K562 (cell line): ENCODE data around the gene MECP2. TPM values are rescaled to one million over a fixed set of nuclear protein-coding genes. Genes with fewer than 3 reads are reported as not detected.

Experiments used
- ATAC-seq: fragments of 200-7000 bp; cut with Tn5 transposase; 3 replicates; pipeline ENCODE4 v1.9.1; 2020; ENCODE audit warnings: moderate library complexity
- BruUV-seq: library from RNA; stranded (reverse); fragments of 400-500 nt; replicated peaks from 2 replicates; lab custom pipeline; 2021; lab: Mats Ljungman, UMichigan
- CTCF ChIA-PET: fragments of 300-600 bp; formaldehyde crosslinking; extraction: SDS; loops from one replicate; lab custom pipeline; 2021; ENCODE audit warnings: low intra/inter-chr PET ratio; lab: Yijun Ruan, JAX
- POLR2A ChIA-PET: fragments of 300-600, 350-650 bp; sonication (Branson Sonifier 250); formaldehyde crosslinking; extraction: SDS; loops from one replicate; lab custom pipeline; 2021; ENCODE audit warnings: antibody characterized with exemption, inconsistent platforms; lab: Yijun Ruan, JAX
- DNase-seq, 4 experiments: peaks; one replicate each; pipeline versions ENCODE4 v3.0.0 to v3.0.0-alpha.2; 2011 to 2018; ENCODE audit warnings: low spot score in 3 of 4, mixed read lengths in 3 of 4; ENCODE audit errors: extremely low read depth in 1 of 4
- FAIRE-seq: peaks from 2 replicates; lab custom pipeline; 2011; peaks lifted over from hg19 to GRCh38; lab: Jason Lieb, UNC
- H2AFZ ChIP-seq: 2 replicates; pipeline ENCODE4 v1.6.0; 2011; ENCODE audit warnings: low read depth, low read length, control low read depth, inconsistent platforms
- H3K27ac ChIP-seq: fragments of 200-600 bp; 3 replicates; pipeline ENCODE4 v1.8.0; 2011; ENCODE audit warnings: low read depth, mild to moderate bottlenecking, control low read depth, inconsistent platforms, low read length, moderate library complexity, mixed read lengths; ENCODE audit errors: extremely low read depth
- H3K27me3 ChIP-seq, 2 experiments: fragments of 300-600 bp in 1 of 2; 2 replicates in 1 of 2; 3 replicates in 1 of 2; pipeline versions ENCODE4 v1.6.0 to v1.8.0; 2011; ENCODE audit warnings: inconsistent platforms in 2 of 2, low read length in 2 of 2, mild to moderate bottlenecking in 1 of 2, mixed read lengths in 1 of 2, moderate library complexity in 1 of 2; ENCODE audit not compliant: control insufficient read depth in 2 of 2, insufficient read depth in 2 of 2
- H3K36me3 ChIP-seq: fragments of 300-600 bp; 3 replicates; pipeline ENCODE4 v1.8.0; 2011; ENCODE audit warnings: mild to moderate bottlenecking, low read length, inconsistent platforms; ENCODE audit not compliant: control insufficient read depth, insufficient read depth
- H3K4me1 ChIP-seq, 2 experiments: fragments of 200-600 bp in 1 of 2; replicated peaks in 1 of 2; 2 replicates in 1 of 2; 3 replicates in 1 of 2; pipeline versions ENCODE4 v1.5.1 to v1.8.0; 2011; ENCODE audit warnings: inconsistent platforms in 2 of 2, low read length in 2 of 2, mild to moderate bottlenecking in 1 of 2, mixed read lengths in 1 of 2, moderate library complexity in 1 of 2; ENCODE audit not compliant: control insufficient read depth in 2 of 2, insufficient read depth in 2 of 2
- H3K4me2 ChIP-seq: 2 replicates; pipeline ENCODE4 v1.6.1; 2011; ENCODE audit warnings: low read length, control low read depth, inconsistent platforms, mixed read lengths; ENCODE audit not compliant: insufficient read depth
- H3K4me3 ChIP-seq: fragments of 200-600 bp; sonication (generic), shearing (Covaris generic); 2 replicates; pipeline ENCODE4 v1.5.1; 2016; ENCODE audit warnings: control low read depth, inconsistent platforms
- H3K79me2 ChIP-seq: fragments of 200-600 bp; 3 replicates; pipeline ENCODE4 v1.8.0; 2011; ENCODE audit warnings: low read length, inconsistent platforms; ENCODE audit not compliant: control insufficient read depth, insufficient read depth
- H3K9ac ChIP-seq, 2 experiments: 2 replicates each; pipeline versions ENCODE4 v1.6.0 to v1.6.1; 2011; ENCODE audit warnings: low read depth in 2 of 2, low read length in 2 of 2, control low read depth in 1 of 2, inconsistent platforms in 1 of 2, mild to moderate bottlenecking in 1 of 2, mixed read lengths in 1 of 2; ENCODE audit not compliant: insufficient read depth in 1 of 2
- H3K9me1 ChIP-seq: one replicate; pipeline ENCODE4 v1.6.0; 2011; ENCODE audit warnings: inconsistent platforms, mild to moderate bottlenecking, low read length, moderate library complexity; ENCODE audit not compliant: control insufficient read depth, insufficient read depth
- H3K9me3 ChIP-seq: replicated peaks from 2 replicates; pipeline ENCODE4 v1.5.1; 2011; ENCODE audit warnings: low read depth, low read length, inconsistent platforms; ENCODE audit not compliant: control insufficient read depth, insufficient read depth
- H4K20me1 ChIP-seq: replicated peaks from 2 replicates; pipeline ENCODE4 v1.6.1; 2011; ENCODE audit warnings: low read length, inconsistent platforms, mixed read lengths; ENCODE audit not compliant: control insufficient read depth, insufficient read depth
- BCL6 ChIP-seq: fragments of 250-450 bp; sonication (Bioruptor Pico); IDR thresholded peaks from 2 replicates; pipeline ENCODE4 v1.4.0; 2020
- BCOR ChIP-seq: fragments of 450-650 bp; IDR thresholded peaks from 2 replicates; pipeline ENCODE4 v1.6.1; 2016
- CLOCK ChIP-seq: fragments of 250-450 bp; sonication (Bioruptor Pico); IDR thresholded peaks from 2 replicates; pipeline ENCODE4 v1.4.0; 2020; ENCODE audit warnings: mild to moderate bottlenecking, moderate library complexity, borderline replicate concordance
- ELF2 ChIP-seq: fragments of 250-450 bp; sonication (Bioruptor Pico); IDR thresholded peaks from 2 replicates; pipeline ENCODE4 v1.5.0; 2021; ENCODE audit warnings: mild to moderate bottlenecking
- HNRNPK ChIP-seq: fragments of 200-400 bp; formaldehyde crosslinking; IDR thresholded peaks from one replicate; pipeline ENCODE4 v1.6.1; 2018; ENCODE audit warnings: mild to moderate bottlenecking, low read depth, low read length; ENCODE audit not compliant: poor library complexity, severe bottlenecking
- MYC ChIP-seq, 2 experiments: fragments of 250-450 bp in 1 of 2; sonication (Bioruptor Pico) in 1 of 2; IDR thresholded peaks; 2 replicates each; pipeline versions ENCODE4 v1.5.1 to v1.6.1; 2012 to 2021; ENCODE audit warnings: low read depth in 2 of 2, borderline replicate concordance in 1 of 2, improper control_type of control experiment in 1 of 2, low read length in 1 of 2, mild to moderate bottlenecking in 1 of 2, moderate library complexity in 1 of 2
- SFPQ ChIP-seq: fragments of 200-400 bp; formaldehyde crosslinking; IDR thresholded peaks from 2 replicates; pipeline ENCODE4 v1.6.1; 2017; ENCODE audit warnings: mild to moderate bottlenecking, low read depth, low read length, moderate library complexity
- SRSF3 ChIP-seq: fragments of 200-400 bp; formaldehyde crosslinking; IDR thresholded peaks from 2 replicates; pipeline ENCODE4 v1.6.1; 2016; ENCODE audit warnings: mild to moderate bottlenecking, low read length, moderate library complexity; ENCODE audit not compliant: insufficient read depth
- STAT5B ChIP-seq: fragments of 250-450 bp; sonication (Bioruptor Pico); IDR thresholded peaks from 2 replicates; pipeline ENCODE4 v1.8.0; 2021; ENCODE audit warnings: mild to moderate bottlenecking, inconsistent platforms
- TAF7 ChIP-seq: fragments of 450-650 bp; IDR thresholded peaks from 2 replicates; pipeline ENCODE4 v1.6.1; 2016; ENCODE audit warnings: missing genetic modification characterization, missing compliant biosample characterization
- ZFP1 ChIP-seq: fragments of 450-650 bp; formaldehyde crosslinking; IDR thresholded peaks from 2 replicates; pipeline ENCODE4 v1.4.0; 2020; ENCODE audit warnings: mild to moderate bottlenecking, mixed read lengths
- ZNF354B ChIP-seq: fragments of 250-450 bp; sonication (Bioruptor Pico); IDR thresholded peaks from 2 replicates; pipeline ENCODE4 v1.4.0; 2020
- WGBS: fragments of 100-300 bp; shearing (Covaris generic); methylation state at CpG from one replicate; pipeline ENCODE4 v1.1.6; 2016; ENCODE audit warnings: low coverage, mixed read lengths; ENCODE audit not compliant: insufficient coverage; ENCODE audit errors: missing lambda C conversion rate; 5-methylcytosine and 5-hydroxymethylcytosine counted together
- in situ Hi-C: fragments of 300-500 bp; cut with MboI; formaldehyde crosslinking; loops from 4 replicates; pipeline ENCODE4 v1.15.0; 2018; ENCODE audit warnings: inconsistent platforms, mixed read lengths
- intact Hi-C: fragments of 100-400 bp; cut with micrococcal nuclease; formaldehyde crosslinking; loops from 2 replicates; pipeline ENCODE4 v1.14.2; 2022
- polyA plus RNA-seq, 8 experiments: library from polyadenylated mRNA; depleted of rRNA in 4 of 8; stranded (reverse) in 5 of 8; unstranded in 3 of 8; fragments of >200 nt; fragmentation: Nextera tagmentation in 2 of 8; fragmentation: Illumina TruSeq in 1 of 8; extraction: Ambion mirVana in 2 of 8; extraction: Trizol in 1 of 8; gene quantifications; 2 replicates each; pipeline versions ENCODE4 v1.2.1 to v1.2.3, GENCODE V29; 2011 to 2014; ENCODE audit warnings: inconsistent platforms in 1 of 8, missing spikeins in 1 of 8
- total RNA-seq, 7 experiments: library from RNA; depleted of rRNA in 6 of 7; stranded (reverse); fragments of >200 nt in 6 of 7; fragmentation: Illumina TruSeq in 2 of 7; extraction: Trizol in 2 of 7; gene quantifications; 2 replicates each; pipeline versions ENCODE4 v1.2.1 to v1.2.3, GENCODE V29; 2011 to 2021; ENCODE audit warnings: low replicate concordance in 1 of 7
- TF ChIP-seq, protein P1 (sequence below): conservative IDR thresholded peaks from 2 replicates; pipeline ENCODE4 v1.6.1; 2011; ENCODE audit warnings: low read depth, mild to moderate bottlenecking, low read length; ENCODE audit not compliant: control insufficient read depth
- TF ChIP-seq, protein P2 (sequence below): sonication (generic); formaldehyde crosslinking; IDR thresholded peaks from 2 replicates; pipeline ENCODE4 v1.9.0; 2022; ENCODE audit warnings: mild to moderate bottlenecking, missing genetic modification reagents
- TF ChIP-seq, protein P3 (sequence below): fragments of 250-450 bp; sonication (Bioruptor Pico); IDR thresholded peaks from 2 replicates; pipeline ENCODE4 v1.5.0; 2021

Gene MECP2
- total and polyA plus RNA-seq, 9 of the 15 experiments (the other 6 are each of a cell fraction or from before 2014, with no cell fraction given): 2.1 to 50.9 (median 30.5) TPM

DNA sequence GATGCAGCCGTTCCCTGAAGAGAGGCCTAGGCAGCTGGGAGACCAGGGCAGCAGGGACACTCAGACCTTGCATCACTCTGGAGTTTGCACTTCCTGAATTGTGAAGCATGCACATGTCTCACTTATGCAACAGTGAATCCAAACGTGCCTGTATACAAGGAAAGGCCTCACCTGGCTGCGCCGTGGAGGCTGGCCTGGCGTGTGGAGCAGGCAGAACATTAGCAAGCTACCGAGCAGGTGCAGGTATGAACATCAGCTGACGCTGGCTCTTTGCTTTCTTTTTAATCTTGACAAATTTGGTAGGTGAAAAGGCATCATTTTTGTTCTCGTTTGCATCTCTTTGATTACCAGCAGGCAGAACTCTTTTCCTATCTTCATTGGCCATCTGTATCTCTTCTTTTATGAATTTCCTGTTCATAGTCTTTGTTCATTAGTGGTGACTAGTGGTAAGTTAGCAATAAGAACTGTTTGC, 40.7 kb downstream of the MECP2 start:
- Histone ChIP-seq H3K4me1 (peaks cover 0 to under 1% of the 10 kb centered on the region in 2 experiments; a peak in 2 of 5 replicates), H2AFZ (no peak overlapping the region), H3K9me1 (no peaks in the 10 kb centered on the region), H3K9ac (no peak overlapping the region), H3K36me3 (peaks cover 58% of the 10 kb centered on the region), H4K20me1 (peaks cover 23% of the 10 kb centered on the region), H3K79me2 (peaks cover 78% of the 10 kb centered on the region), H3K9me3 (no peaks in the 10 kb centered on the region), H3K27me3 (no peaks in the 10 kb centered on the region), H3K4me3 (no peak overlapping the region), H3K27ac (no peak overlapping the region), H3K4me2 (no peak overlapping the region)
- ChIA-PET CTCF (no interaction called here), POLR2A (interaction anchor here (0.8 to 1.0 kb wide), 2 partner anchors 14 to 18 kb away, joined by 3 read pairs; no protein-coding TSS in a partner anchor)
- no peak for FAIRE-seq
- in situ Hi-C loops: no loop called here
- ATAC-seq: no peak
- intact Hi-C loops: no loop called here
- WGBS: 70% methylated on average over 8 of the region's 8 CpGs
- DNase-seq: no peak
- BruUV-seq: TSS peak; percentile 25
- no peak for TF ChIP-seq CLOCK (CRISPR knock-in tag)
- TF ChIP-seq SFPQ: no peak
- no peak for TF ChIP-seq BCL6
- TF ChIP-seq, protein P1, sequence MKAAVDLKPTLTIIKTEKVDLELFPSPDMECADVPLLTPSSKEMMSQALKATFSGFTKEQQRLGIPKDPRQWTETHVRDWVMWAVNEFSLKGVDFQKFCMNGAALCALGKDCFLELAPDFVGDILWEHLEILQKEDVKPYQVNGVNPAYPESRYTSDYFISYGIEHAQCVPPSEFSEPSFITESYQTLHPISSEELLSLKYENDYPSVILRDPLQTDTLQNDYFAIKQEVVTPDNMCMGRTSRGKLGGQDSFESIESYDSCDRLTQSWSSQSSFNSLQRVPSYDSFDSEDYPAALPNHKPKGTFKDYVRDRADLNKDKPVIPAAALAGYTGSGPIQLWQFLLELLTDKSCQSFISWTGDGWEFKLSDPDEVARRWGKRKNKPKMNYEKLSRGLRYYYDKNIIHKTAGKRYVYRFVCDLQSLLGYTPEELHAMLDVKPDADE: no peak
- TF ChIP-seq ELF2: no peak
- TF ChIP-seq SRSF3: no peak
- TF ChIP-seq MYC (IDR thresholded peaks at IDR 0.05; ENCODE audit: low read depth, low read length): 0 out of 2 replicates have a peak, but pooled peaks have one; percentile 31
- no peak for TF ChIP-seq MYC (CRISPR knock-in tag; IDR thresholded peaks at IDR 0.05; ENCODE audit: borderline replicate concordance, low read depth)
- TF ChIP-seq, protein P2, sequence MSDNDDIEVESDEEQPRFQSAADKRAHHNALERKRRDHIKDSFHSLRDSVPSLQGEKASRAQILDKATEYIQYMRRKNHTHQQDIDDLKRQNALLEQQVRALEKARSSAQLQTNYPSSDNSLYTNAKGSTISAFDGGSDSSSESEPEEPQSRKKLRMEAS (CRISPR knock-in tag): 0 out of 2 replicates have a peak, but pooled peaks have one; percentile 23
- TF ChIP-seq STAT5B (CRISPR knock-in tag): no peak
- no peak for TF ChIP-seq ZFP1 (CRISPR knock-in tag)
- TF ChIP-seq BCOR: no peak
- TF ChIP-seq ZNF354B: no peak
- TF ChIP-seq, protein P3, sequence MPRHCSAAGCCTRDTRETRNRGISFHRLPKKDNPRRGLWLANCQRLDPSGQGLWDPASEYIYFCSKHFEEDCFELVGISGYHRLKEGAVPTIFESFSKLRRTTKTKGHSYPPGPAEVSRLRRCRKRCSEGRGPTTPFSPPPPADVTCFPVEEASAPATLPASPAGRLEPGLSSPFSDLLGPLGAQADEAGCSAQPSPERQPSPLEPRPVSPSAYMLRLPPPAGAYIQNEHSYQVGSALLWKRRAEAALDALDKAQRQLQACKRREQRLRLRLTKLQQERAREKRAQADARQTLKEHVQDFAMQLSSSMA: no peak
- no peak for TF ChIP-seq HNRNPK
- no peak for TF ChIP-seq TAF7
